Heart left ventricle (tissue), 16 donors: ENCODE data around the gene STK40. TPM values are rescaled to one million over a fixed set of nuclear protein-coding genes. Genes with fewer than 3 reads are reported as not detected.

ENCODE experiments used
- ATAC-seq, 4 donors: fragments of 200-7000 bp; cut with Tn5 transposase; one replicate each; pipeline ENCODE4 v1.9.1; 2020 to 2022; ENCODE audit warnings: moderate library complexity in 4 of 4, mild to moderate bottlenecking in 3 of 4, moderate number of reproducible peaks in 1 of 4
- DNase-seq, 5 donors: peaks; one replicate each; pipeline ENCODE4 v3.0.0-alpha.2; 2020
- H3K27ac ChIP-seq, 12 donors: fragments of 200-600 bp; sonication (generic) in 4 of 12; one replicate each; pipeline versions ENCODE4 v1.5.0 to v1.8.0; 2016 to 2022; ENCODE audit warnings: mild to moderate bottlenecking in 2 of 12
- H3K27me3 ChIP-seq, 9 donors: fragments of 200-600 bp; sonication (generic) in 2 of 9; one replicate each; pipeline versions ENCODE4 v1.5.1 to v1.8.0; 2016 to 2022; ENCODE audit warnings: mild to moderate bottlenecking in 3 of 9
- H3K36me3 ChIP-seq, 9 donors: fragments of 200-600 bp; sonication (generic) in 2 of 9; one replicate each; pipeline versions ENCODE4 v1.5.0 to v1.8.0; 2018 to 2022; ENCODE audit warnings: mild to moderate bottlenecking in 2 of 9
- H3K4me1 ChIP-seq, 12 donors: fragments of 200-600 bp; sonication (generic) in 4 of 12; one replicate each; pipeline versions ENCODE4 v1.5.0 to v1.8.0; 2016 to 2022; ENCODE audit warnings: mild to moderate bottlenecking in 3 of 12
- H3K4me3 ChIP-seq, 12 donors: fragments of 200-600 bp; sonication (generic) in 4 of 12; one replicate each; pipeline versions ENCODE4 v1.5.0 to v1.8.0; 2017 to 2022; ENCODE audit warnings: mild to moderate bottlenecking in 9 of 12, moderate library complexity in 4 of 12
- H3K9me3 ChIP-seq, 12 donors: fragments of 200-600 bp; sonication (generic) in 4 of 12; one replicate each; pipeline versions ENCODE4 v1.5.0 to v1.8.0; 2016 to 2022; ENCODE audit warnings: mild to moderate bottlenecking in 1 of 12
- POLR2A ChIP-seq, 2 donors: fragments of 450-650 bp; IDR thresholded peaks; one replicate each; pipeline ENCODE4 v1.6.1; 2017; ENCODE audit warnings: antibody characterized with exemption in 2 of 2, mild to moderate bottlenecking in 2 of 2, moderate library complexity in 2 of 2
- WGBS, 4 donors: extraction: QIAGEN DNeasy Blood & Tissue Kit in 2 of 4; methylation state at CpG; one replicate each; pipeline versions ENCODE4 v1.1.5 to v1.1.7; 2013 to 2018; 5-methylcytosine and 5-hydroxymethylcytosine counted together
- intact Hi-C, 10 donors: fragments of 100-400 bp; cut with DNase I; formaldehyde crosslinking; loops; one replicate each; pipeline versions ENCODE4 v1.11.1 to v1.14.2; 2022
- polyA plus RNA-seq, 2 donors: library from polyadenylated mRNA; stranded (reverse); fragments of 200-250 nt; gene quantifications; one replicate each; pipeline ENCODE4 v1.2.3, GENCODE V29; 2013
- total RNA-seq, 9 donors: library from RNA; depleted of rRNA in 2 of 9; stranded (reverse); fragments of >200 nt in 2 of 9; fragmentation: NEBNext Ultra II Directional in 3 of 9; extraction: Animal tissue kit (Norgen Biotek cat#: 25700) in 3 of 9; gene quantifications; one replicate each; pipeline versions ENCODE4 v1.1.0 to v1.2.4, GENCODE V29; 2016 to 2023
- TF ChIP-seq, protein P1 (sequence below), 12 donors: fragments of 200-600 bp; sonication (generic) in 4 of 12; IDR thresholded peaks; one replicate each; pipeline versions ENCODE4 v1.5.0 to v1.8.0; 2018 to 2022; ENCODE audit warnings: antibody characterized with exemption in 12 of 12, mild to moderate bottlenecking in 5 of 12
- donor health status: ischemic (EF 13 %, LVEDD 7.1; RV severe dilation, severe dysfunction).
- donor health status: healthy with polysubstance abuse.
- donor health status: DM: no; HTN: yes; CAD: no.
- donor health status: DM: no; HTN: no; CAD: no.
- donor health status: ischemic (EF 25% LVEDD 6.9; RV normal size, moderate dysfunction).
- donor health status: ischemic (EF 25% LVEDD 5.7; RV mildly dilated, moderate dysfunction).
- donor health status: healthy.
- donor health status: DM: yes; HTN: yes; CAD: no.
- donor health status: ischemic (EF 35%, LVEDD 5.7; RV mildly dilated, moderate dysfunction).
- donor health status: nonischemic (EF 11% LVEDD 7.7; RV severe dilation, severe dysfunction).
- donor health status: DM: yes; HTN: yes; CAD: no.
- donor health status: PGD.
- donor health status: ischemic (EF 29% LVEDD 5.4; RV normal size, mild dysfunction).
- donor health status: nonischemic (EF 23%, LVEDD 6.1; RV moderate dilation, normal function).

The STK40 gene
- total and polyA plus RNA-seq, 11 donors = 27.9 to 114 (median 59.4) TPM

DNA sequence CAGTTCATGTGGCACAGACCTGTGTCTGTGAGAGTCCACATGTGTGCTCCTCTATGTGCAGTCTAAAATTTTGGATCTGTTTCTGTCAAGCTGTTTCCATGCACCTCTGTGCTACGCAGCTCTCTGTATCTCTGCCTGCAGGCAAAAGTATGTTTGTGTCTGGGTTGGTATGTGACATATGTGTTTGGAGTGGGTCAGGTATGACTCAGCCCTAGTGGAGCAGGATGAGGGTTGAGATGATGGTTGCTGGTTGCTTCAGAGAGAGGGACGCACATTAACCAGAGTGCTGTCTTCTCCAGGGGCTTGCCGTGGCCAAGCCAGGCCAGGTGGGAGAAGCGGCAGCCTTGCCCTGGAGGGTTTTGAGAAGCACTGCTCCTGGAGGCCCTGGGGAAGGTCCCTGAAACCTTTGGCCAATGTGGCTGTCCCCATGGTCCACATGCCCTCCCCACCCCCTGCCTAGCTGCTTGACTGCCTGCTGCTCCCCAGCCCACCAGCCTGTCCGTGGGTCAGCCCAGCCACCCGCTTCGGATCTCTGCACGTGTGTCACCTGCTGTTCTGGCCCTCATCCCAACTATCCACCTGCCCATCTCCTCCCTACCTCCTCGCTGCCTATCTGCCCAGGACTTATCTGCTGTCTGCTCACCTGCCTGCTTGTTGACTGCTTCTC lies 58.2 kb downstream of the STK40 start:
- H3K9me3 ChIP-seq = no peaks in the 10 kb centered on the region
- no peak for TF ChIP-seq POLR2A (IDR thresholded peaks at IDR 0.05)
- TF ChIP-seq, protein P1, sequence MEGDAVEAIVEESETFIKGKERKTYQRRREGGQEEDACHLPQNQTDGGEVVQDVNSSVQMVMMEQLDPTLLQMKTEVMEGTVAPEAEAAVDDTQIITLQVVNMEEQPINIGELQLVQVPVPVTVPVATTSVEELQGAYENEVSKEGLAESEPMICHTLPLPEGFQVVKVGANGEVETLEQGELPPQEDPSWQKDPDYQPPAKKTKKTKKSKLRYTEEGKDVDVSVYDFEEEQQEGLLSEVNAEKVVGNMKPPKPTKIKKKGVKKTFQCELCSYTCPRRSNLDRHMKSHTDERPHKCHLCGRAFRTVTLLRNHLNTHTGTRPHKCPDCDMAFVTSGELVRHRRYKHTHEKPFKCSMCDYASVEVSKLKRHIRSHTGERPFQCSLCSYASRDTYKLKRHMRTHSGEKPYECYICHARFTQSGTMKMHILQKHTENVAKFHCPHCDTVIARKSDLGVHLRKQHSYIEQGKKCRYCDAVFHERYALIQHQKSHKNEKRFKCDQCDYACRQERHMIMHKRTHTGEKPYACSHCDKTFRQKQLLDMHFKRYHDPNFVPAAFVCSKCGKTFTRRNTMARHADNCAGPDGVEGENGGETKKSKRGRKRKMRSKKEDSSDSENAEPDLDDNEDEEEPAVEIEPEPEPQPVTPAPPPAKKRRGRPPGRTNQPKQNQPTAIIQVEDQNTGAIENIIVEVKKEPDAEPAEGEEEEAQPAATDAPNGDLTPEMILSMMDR (IDR thresholded peaks at IDR 0.05) = no peak
- no peaks in the 10 kb centered on the region for H3K27me3 ChIP-seq
- WGBS, 4 donors = 92 to 96% (median 96%) methylated on average over 8 to 9 of the region's 9 CpGs
- no peak overlapping the region for H3K27ac ChIP-seq
- DNase-seq (no peak), ATAC-seq (no peak)
- intact Hi-C loops = loop anchor here in 1 of 10 donors (5.0 kb wide), 1 partner anchor 40 kb away; no protein-coding TSS in a partner anchor
- H3K36me3 ChIP-seq = no peaks in the 10 kb centered on the region
- no peak overlapping the region for H3K4me3 ChIP-seq
- H3K4me1 ChIP-seq = peaks cover 0 to 35% (median 20%) of the 10 kb centered on the region in 12 donors

DNA sequence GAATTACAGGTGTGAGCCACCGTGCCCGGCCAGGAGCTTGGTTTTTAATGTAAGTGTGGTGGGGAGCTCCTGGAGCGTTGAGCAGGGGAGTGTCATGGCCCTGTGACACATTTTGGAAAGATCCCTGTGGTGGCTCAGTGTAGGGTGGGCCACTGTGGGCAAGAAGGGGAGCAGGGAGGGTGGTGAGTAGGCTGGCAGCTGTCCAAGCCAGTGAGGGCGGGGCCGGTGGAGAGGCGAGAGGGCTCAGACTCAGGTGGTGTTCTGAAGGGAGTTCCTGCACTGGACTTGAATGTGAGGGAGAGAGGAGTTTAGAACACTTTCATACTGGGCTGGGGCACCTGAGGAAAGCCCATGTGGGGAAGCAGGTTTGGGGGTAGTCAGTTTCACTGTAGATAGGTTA lies 59.2 kb downstream of the STK40 start:
- DNase-seq (no peak), ATAC-seq (no peak)
- Histone ChIP-seq H3K36me3 (peaks cover 0 to 4% (median 0%) of the 10 kb centered on the region in 9 donors), H3K9me3 (no peaks in the 10 kb centered on the region), H3K4me3 (no peak overlapping the region), H3K27ac (no peak overlapping the region), H3K27me3 (no peaks in the 10 kb centered on the region), H3K4me1 (peaks cover under 1 to 45% (median 29%) of the 10 kb centered on the region in 12 donors)
- intact Hi-C loops = loop anchor here in 1 of 10 donors (5.0 kb wide), 1 partner anchor 41 kb away; no protein-coding TSS in a partner anchor
- TF ChIP-seq POLR2A (IDR thresholded peaks at IDR 0.05) = no peak
- TF ChIP-seq, protein P1 (IDR thresholded peaks at IDR 0.05) = no peak
- WGBS, 4 donors = 58 to 67% (median 64%) methylated on average over 6 of the region's 6 CpGs

DNA sequence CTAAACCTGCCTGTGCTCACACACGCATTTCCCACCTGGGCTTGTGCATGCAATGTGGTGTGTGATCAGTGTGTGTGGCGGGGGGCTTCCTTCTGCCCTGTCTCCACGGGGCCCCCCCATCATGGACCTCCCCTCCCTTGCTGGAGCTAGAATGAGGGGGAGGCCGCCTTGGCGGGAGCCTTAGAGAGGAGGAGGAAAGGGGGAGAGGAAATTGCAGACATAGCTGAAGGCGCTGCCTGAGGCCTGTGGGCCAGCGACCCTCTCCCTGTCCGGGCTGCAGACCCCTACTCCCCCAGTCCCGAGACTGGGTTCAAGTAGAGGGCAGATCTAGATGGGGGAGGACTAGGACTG lies 61.4 kb downstream of the STK40 start:
- ATAC-seq = no peak
- intact Hi-C loops = loop anchor here in 2 of 10 donors (5.0 kb wide), 1 partner anchor 43 kb away; no protein-coding TSS in a partner anchor
- peak overlapping the region in 11 of 12 donors; percentile 78 to 97 (median 93) for H3K27ac ChIP-seq
- DNase-seq = no peak
- peaks cover 3 to 48% (median 37%) of the 10 kb centered on the region in 12 donors for H3K4me1 ChIP-seq
- no peaks in the 10 kb centered on the region for H3K27me3 ChIP-seq
- peak overlapping the region in 11 of 12 donors; percentile 66 to 98 (median 85) for H3K4me3 ChIP-seq
- TF ChIP-seq POLR2A (IDR thresholded peaks at IDR 0.05) = no peak
- TF ChIP-seq, protein P1 (IDR thresholded peaks at IDR 0.05) = no peak
- no peaks in the 10 kb centered on the region for H3K9me3 ChIP-seq
- peaks cover 0 to 4% (median 0%) of the 10 kb centered on the region in 9 donors for H3K36me3 ChIP-seq
- WGBS, 4 donors = 26 to 34% (median 33%) methylated on average over 9 of the region's 9 CpGs

DNA sequence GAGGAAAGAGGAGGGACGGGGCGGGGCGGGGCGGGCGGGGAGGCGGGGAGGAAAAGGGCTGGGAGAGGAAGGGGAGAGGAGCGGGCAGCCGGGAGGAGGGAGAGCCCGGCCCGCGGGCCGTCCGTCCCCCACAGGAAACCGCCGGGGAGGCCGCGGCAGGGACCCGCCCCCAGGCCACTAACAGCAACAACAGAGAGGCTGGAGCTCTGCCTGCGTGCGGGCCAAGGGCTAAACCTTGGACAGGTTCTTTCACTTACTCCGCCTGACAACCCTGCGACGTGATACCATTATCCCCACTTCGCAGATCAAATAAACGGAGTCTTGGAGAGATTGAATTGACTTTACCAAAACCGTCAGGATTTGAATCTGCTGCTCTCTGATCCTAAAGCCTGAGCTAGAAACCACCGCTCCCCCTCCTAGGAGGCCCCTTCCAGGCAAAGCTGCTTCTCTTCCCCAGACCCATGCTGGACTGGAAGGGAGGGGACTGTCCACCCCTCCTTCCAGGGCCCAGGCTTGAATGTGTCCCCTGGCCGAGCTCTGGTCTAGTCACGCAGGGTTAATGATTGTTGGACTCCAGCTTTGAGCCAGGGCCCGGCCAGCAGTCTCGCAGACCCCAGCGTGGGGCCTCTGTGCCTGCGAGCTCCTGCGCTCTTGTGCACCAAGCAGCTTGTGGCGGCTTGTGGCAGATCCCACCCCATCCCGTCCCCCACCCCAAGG lies 61.9 kb downstream of the STK40 start, which contains the start of gene EVA1B:
EVA1B (minus strand) TSS at position 10 of the 717 bp plus-strand sequence. CDS start 608 bp downstream, outside the sequence.
- ATAC-seq (peak; percentile 54 to 81 (median 64)), DNase-seq (peak; percentile 87 to 94 (median 91))
- peak within 1 kb of the TSS; percentile 72 to 97 (median 92) for H3K27ac ChIP-seq
- WGBS, 4 donors = 6 to 18% (median 7%) methylated on average over 11 to 36 of the region's 36 CpGs
- H3K4me3 ChIP-seq = peak within 1 kb of the TSS; percentile 59 to 98 (median 85)
- peaks cover 0 to 4% (median 0%) of the 10 kb centered on the region in 9 donors for H3K36me3 ChIP-seq
- H3K27me3 ChIP-seq = no peaks in the 10 kb centered on the region
- intact Hi-C loops = loop anchor here in 4 of 10 donors (2.0 to 5.0 kb wide), 3 partner anchors 43 to 45 kb away; no protein-coding TSS in a partner anchor
- peak in 1 of 2 donors; percentile 33 for TF ChIP-seq POLR2A (IDR thresholded peaks at IDR 0.05)
- TF ChIP-seq, protein P1 (IDR thresholded peaks at IDR 0.05) = no peak
- H3K9me3 ChIP-seq = no peaks in the 10 kb centered on the region
- H3K4me1 ChIP-seq = peaks cover 3 to 43% (median 31%) of the 10 kb centered on the region in 12 donors
